K562 (cell line): ENCODE data around the gene MVK. TPM values are rescaled to one million over a fixed set of nuclear protein-coding genes. Genes with fewer than 3 reads are reported as not detected.

ENCODE experiments used
- CBX2 ChIP-seq: fragments of 200-600 bp; sonication (generic); IDR thresholded peaks from one replicate; pipeline ENCODE4 v1.6.1; 2012; ENCODE audit warnings: mild to moderate bottlenecking, low read length, inconsistent platforms; ENCODE audit not compliant: insufficient read depth, poor library complexity, severe bottlenecking
- ELF4 ChIP-seq: fragments of 450-650 bp; formaldehyde crosslinking; IDR thresholded peaks from 2 replicates; pipeline ENCODE4 v1.4.0; 2022; ENCODE audit warnings: missing genetic modification characterization
- HDAC2 ChIP-seq: fragments of 450-650 bp; IDR thresholded peaks from 2 replicates; pipeline ENCODE4 v1.6.1; 2016; ENCODE audit warnings: mild to moderate bottlenecking
- JUND ChIP-seq, 2 experiments: IDR thresholded peaks; 2 replicates in 1 of 2; 3 replicates in 1 of 2; pipeline ENCODE4 v1.6.1; 2011; ENCODE audit warnings: borderline replicate concordance in 2 of 2, low read depth in 2 of 2, low read length in 2 of 2, improper control_type of control experiment in 1 of 2, missing biosample characterization in 1 of 2, missing genetic modification characterization in 1 of 2, missing genetic modification reagents in 1 of 2
- MED1 ChIP-seq: sonication (generic); formaldehyde crosslinking; IDR thresholded peaks from 2 replicates; pipeline ENCODE4 v1.8.1; 2023; ENCODE audit warnings: missing genetic modification reagents, borderline replicate concordance
- MEIS2 ChIP-seq: fragments of 450-650 bp; IDR thresholded peaks from 2 replicates; pipeline ENCODE4 v1.6.1; 2014; ENCODE audit warnings: mild to moderate bottlenecking; ENCODE audit not compliant: partially characterized antibody
- RFX1 ChIP-seq: fragments of 450-650 bp; IDR thresholded peaks from 2 replicates; pipeline ENCODE4 v1.6.1; 2016; ENCODE audit warnings: mild to moderate bottlenecking, moderate library complexity
- SNRNP70 ChIP-seq: fragments of 200-400 bp; formaldehyde crosslinking; optimal IDR thresholded peaks from 2 replicates; pipeline ENCODE3; 2017; ENCODE audit warnings: low read depth, low read length
- STAG1 ChIP-seq: sonication (generic); formaldehyde crosslinking; IDR thresholded peaks from 2 replicates; pipeline ENCODE4 v1.5.0; 2020; ENCODE audit warnings: missing genetic modification reagents, borderline replicate concordance
- THRAP3 ChIP-seq: fragments of 450-650 bp; IDR thresholded peaks from 2 replicates; pipeline ENCODE4 v1.6.1; 2016; ENCODE audit warnings: mild to moderate bottlenecking, inconsistent platforms, borderline replicate concordance
- ZNF24 ChIP-seq: fragments of 450-650 bp; IDR thresholded peaks from 2 replicates; pipeline ENCODE4 v1.6.1; 2016
- polyA plus RNA-seq, 8 experiments: library from polyadenylated mRNA; depleted of rRNA in 4 of 8; stranded (reverse) in 5 of 8; unstranded in 3 of 8; fragments of >200 nt; fragmentation: Nextera tagmentation in 2 of 8; fragmentation: Illumina TruSeq in 1 of 8; extraction: Ambion mirVana in 2 of 8; extraction: Trizol in 1 of 8; gene quantifications; 2 replicates each; pipeline versions ENCODE4 v1.2.1 to v1.2.3, GENCODE V29; 2011 to 2014; ENCODE audit warnings: inconsistent platforms in 1 of 8, missing spikeins in 1 of 8
- total RNA-seq, 7 experiments: library from RNA; depleted of rRNA in 6 of 7; stranded (reverse); fragments of >200 nt in 6 of 7; fragmentation: Illumina TruSeq in 2 of 7; extraction: Trizol in 2 of 7; gene quantifications; 2 replicates each; pipeline versions ENCODE4 v1.2.1 to v1.2.3, GENCODE V29; 2011 to 2021; ENCODE audit warnings: low replicate concordance in 1 of 7
- TF ChIP-seq, protein P1 (sequence below): fragments of 450-650 bp; conservative IDR thresholded peaks from 2 replicates; pipeline ENCODE4 v1.6.1; 2016; ENCODE audit warnings: missing genetic modification characterization, low read depth, mild to moderate bottlenecking, missing compliant biosample characterization, moderate library complexity
- TF ChIP-seq, protein P2 (sequence below): sonication (generic); formaldehyde crosslinking; IDR thresholded peaks from 2 replicates; pipeline ENCODE4 v1.8.1; 2023; ENCODE audit warnings: mild to moderate bottlenecking, missing genetic modification reagents
- TF ChIP-seq, protein P3 (sequence below), 2 experiments: fragments of 450-650 bp in 1 of 2; sonication (generic) in 1 of 2; formaldehyde crosslinking in 1 of 2; IDR thresholded peaks in 1 of 2; conservative IDR thresholded peaks in 1 of 2; 2 replicates each; pipeline versions ENCODE4 v1.6.1 to v1.8.1; 2016 to 2023; ENCODE audit warnings: mild to moderate bottlenecking in 2 of 2, moderate library complexity in 2 of 2, inconsistent platforms in 1 of 2, missing genetic modification reagents in 1 of 2

Gene MVK
- total and polyA plus RNA-seq, 9 of the 15 experiments (the other 6 are each of a cell fraction or from before 2014, with no cell fraction given), result 0.41 to 33.6 (median 18.8) TPM

DNA sequence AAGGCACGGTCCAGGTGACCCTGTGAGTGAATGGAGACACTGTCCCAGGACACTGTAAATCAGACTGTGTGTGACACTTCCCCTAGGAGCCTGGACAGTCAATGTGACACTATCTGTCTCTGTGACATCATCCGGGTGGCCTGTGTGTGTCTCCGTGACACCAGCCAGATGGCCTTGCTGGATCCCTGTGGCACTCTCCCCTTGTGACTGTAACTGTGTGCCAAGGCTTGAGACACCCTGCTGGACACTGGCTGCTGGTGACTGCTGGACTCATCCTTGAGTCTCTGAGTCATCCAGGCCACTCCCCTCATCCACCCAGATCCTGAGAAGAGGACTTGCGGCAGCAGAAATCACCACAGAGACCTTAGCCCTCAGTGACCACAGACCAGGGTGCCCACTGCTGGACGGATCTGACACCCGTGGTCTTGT lies 51.6 kb downstream of the MVK start (continued):
- TF ChIP-seq CBX2, result no peak
- TF ChIP-seq RFX1, result no peak
- peak; percentile 55 for TF ChIP-seq MEIS2
- TF ChIP-seq MED1 (CRISPR knock-in tag), result no peak
- TF ChIP-seq, protein P1, sequence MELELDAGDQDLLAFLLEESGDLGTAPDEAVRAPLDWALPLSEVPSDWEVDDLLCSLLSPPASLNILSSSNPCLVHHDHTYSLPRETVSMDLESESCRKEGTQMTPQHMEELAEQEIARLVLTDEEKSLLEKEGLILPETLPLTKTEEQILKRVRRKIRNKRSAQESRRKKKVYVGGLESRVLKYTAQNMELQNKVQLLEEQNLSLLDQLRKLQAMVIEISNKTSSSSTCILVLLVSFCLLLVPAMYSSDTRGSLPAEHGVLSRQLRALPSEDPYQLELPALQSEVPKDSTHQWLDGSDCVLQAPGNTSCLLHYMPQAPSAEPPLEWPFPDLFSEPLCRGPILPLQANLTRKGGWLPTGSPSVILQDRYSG (tag), result no peak
- TF ChIP-seq, protein P2, sequence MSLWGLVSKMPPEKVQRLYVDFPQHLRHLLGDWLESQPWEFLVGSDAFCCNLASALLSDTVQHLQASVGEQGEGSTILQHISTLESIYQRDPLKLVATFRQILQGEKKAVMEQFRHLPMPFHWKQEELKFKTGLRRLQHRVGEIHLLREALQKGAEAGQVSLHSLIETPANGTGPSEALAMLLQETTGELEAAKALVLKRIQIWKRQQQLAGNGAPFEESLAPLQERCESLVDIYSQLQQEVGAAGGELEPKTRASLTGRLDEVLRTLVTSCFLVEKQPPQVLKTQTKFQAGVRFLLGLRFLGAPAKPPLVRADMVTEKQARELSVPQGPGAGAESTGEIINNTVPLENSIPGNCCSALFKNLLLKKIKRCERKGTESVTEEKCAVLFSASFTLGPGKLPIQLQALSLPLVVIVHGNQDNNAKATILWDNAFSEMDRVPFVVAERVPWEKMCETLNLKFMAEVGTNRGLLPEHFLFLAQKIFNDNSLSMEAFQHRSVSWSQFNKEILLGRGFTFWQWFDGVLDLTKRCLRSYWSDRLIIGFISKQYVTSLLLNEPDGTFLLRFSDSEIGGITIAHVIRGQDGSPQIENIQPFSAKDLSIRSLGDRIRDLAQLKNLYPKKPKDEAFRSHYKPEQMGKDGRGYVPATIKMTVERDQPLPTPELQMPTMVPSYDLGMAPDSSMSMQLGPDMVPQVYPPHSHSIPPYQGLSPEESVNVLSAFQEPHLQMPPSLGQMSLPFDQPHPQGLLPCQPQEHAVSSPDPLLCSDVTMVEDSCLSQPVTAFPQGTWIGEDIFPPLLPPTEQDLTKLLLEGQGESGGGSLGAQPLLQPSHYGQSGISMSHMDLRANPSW (CRISPR knock-in tag), result no peak
- no peak for TF ChIP-seq HDAC2
- TF ChIP-seq THRAP3, result no peak
- no peak for TF ChIP-seq SNRNP70
- no peak for TF ChIP-seq STAG1 (CRISPR knock-in tag)
- TF ChIP-seq ELF4, result no peak
- TF ChIP-seq JUND (IDR thresholded peaks at IDR 0.05; ENCODE audit: borderline replicate concordance, low read depth, low read length), result peak; percentile 41; the same call in 1 of the 2 replicates
- TF ChIP-seq JUND (tag; IDR thresholded peaks at IDR 0.05; ENCODE audit: borderline replicate concordance, low read depth, low read length), result no peak; the same call in 2 of the 3 replicates
- TF ChIP-seq, protein P3, sequence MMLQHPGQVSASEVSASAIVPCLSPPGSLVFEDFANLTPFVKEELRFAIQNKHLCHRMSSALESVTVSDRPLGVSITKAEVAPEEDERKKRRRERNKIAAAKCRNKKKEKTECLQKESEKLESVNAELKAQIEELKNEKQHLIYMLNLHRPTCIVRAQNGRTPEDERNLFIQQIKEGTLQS (IDR thresholded peaks at IDR 0.05), result peak; percentile 20; the same call in 1 of the 2 replicates
- TF ChIP-seq, protein P3 (CRISPR knock-in tag; conservative IDR thresholded peaks at IDR 0.05), result no peak
- no peak for TF ChIP-seq ZNF24
